HepG2 (cell line): ENCODE results near the gene TMEM107. TPM values are rescaled to one million over a fixed set of nuclear protein-coding genes. Genes with fewer than 3 reads are reported as not detected.

ENCODE experiments used
- ATAC-seq: fragments of 200-7000 bp; cut with Tn5 transposase; 3 replicates; pipeline ENCODE4 v1.9.1; 2020; ENCODE audit warnings: mild to moderate bottlenecking, moderate library complexity
- BruUV-seq: library from RNA; stranded (reverse); fragments of 400-500 nt; replicated peaks from 2 replicates; lab custom pipeline; 2021; lab: Mats Ljungman, UMichigan
- CTCF ChIA-PET: fragments of 300-600 bp; formaldehyde crosslinking; extraction: SDS; loops from one replicate; lab custom pipeline; 2021; ENCODE audit warnings: low total read pairs, inconsistent platforms, low intra/inter-chr PET ratio; lab: Yijun Ruan, JAX
- POLR2A ChIA-PET: fragments of 350-600 bp; sonication (Branson Sonifier 250); formaldehyde crosslinking; loops from one replicate; lab custom pipeline; 2020; ENCODE audit warnings: antibody characterized with exemption, inconsistent platforms; lab: Yijun Ruan, JAX
- DNase-seq: peaks from one replicate; pipeline ENCODE4 v3.0.0-alpha.2; 2015; ENCODE audit warnings: low spot score
- FAIRE-seq: peaks from 3 replicates; lab custom pipeline; 2011; peaks lifted over from hg19 to GRCh38; lab: Jason Lieb, UNC
- H2AFZ ChIP-seq: one replicate; pipeline ENCODE4 v1.6.1; 2011; ENCODE audit warnings: low read length, inconsistent platforms
- H3K27ac ChIP-seq: fragments of 300-600 bp; 3 replicates; pipeline ENCODE4 v1.8.0; 2011; ENCODE audit warnings: mixed run types, mild to moderate bottlenecking, mixed read lengths, low read length, inconsistent platforms; ENCODE audit not compliant: insufficient read depth; ENCODE audit errors: extremely low read length
- H3K27me3 ChIP-seq, 2 experiments: fragments of 200-600 bp in 1 of 2; 2 replicates in 1 of 2; 3 replicates in 1 of 2; pipeline versions ENCODE4 v1.6.0 to v1.8.0; 2011; ENCODE audit warnings: low read length in 2 of 2, mild to moderate bottlenecking in 2 of 2, moderate library complexity in 2 of 2, inconsistent platforms in 1 of 2; ENCODE audit not compliant: insufficient read depth in 2 of 2, control insufficient read depth in 1 of 2
- H3K36me3 ChIP-seq, 2 experiments: fragments of 200-600 bp in 1 of 2; replicated peaks in 1 of 2; 2 replicates in 1 of 2; 3 replicates in 1 of 2; pipeline versions ENCODE4 v1.5.1 to v1.8.0; 2011; ENCODE audit warnings: low read length in 2 of 2, inconsistent platforms in 1 of 2; ENCODE audit not compliant: insufficient read depth in 2 of 2, control insufficient read depth in 1 of 2
- H3K4me1 ChIP-seq: 2 replicates; pipeline ENCODE4 v1.5.1; 2012; ENCODE audit warnings: low read length, inconsistent platforms; ENCODE audit not compliant: insufficient read depth
- H3K4me2 ChIP-seq: 2 replicates; pipeline ENCODE4 v1.6.0; 2011; ENCODE audit warnings: low read depth, low read length, inconsistent platforms
- H3K4me3 ChIP-seq, 3 experiments: fragments of 200-600 bp in 1 of 3; sonication (generic), shearing (Covaris generic) in 1 of 3; replicated peaks in 1 of 3; 2 replicates each; pipeline ENCODE4 v1.5.1; 2011 to 2016; ENCODE audit warnings: low read length in 3 of 3, inconsistent platforms in 2 of 3, low read depth in 2 of 3, mild to moderate bottlenecking in 2 of 3, control low read depth in 1 of 3, mixed read lengths in 1 of 3; ENCODE audit not compliant: insufficient read depth in 1 of 3
- H3K79me2 ChIP-seq: one replicate; pipeline ENCODE4 v1.6.1; 2011; ENCODE audit warnings: low read length, inconsistent platforms; ENCODE audit not compliant: insufficient read depth
- H3K9ac ChIP-seq: 2 replicates; pipeline ENCODE4 v1.6.0; 2011; ENCODE audit warnings: mild to moderate bottlenecking, low read depth, low read length, inconsistent platforms; ENCODE audit not compliant: insufficient read depth
- H3K9me3 ChIP-seq: 2 replicates; pipeline ENCODE4 v1.5.1; 2012; ENCODE audit warnings: mild to moderate bottlenecking, low read length
- H4K20me1 ChIP-seq: 2 replicates; pipeline ENCODE4 v1.6.0; 2011; ENCODE audit warnings: inconsistent platforms, mild to moderate bottlenecking, low read length, moderate library complexity; ENCODE audit not compliant: insufficient read depth
- EP300 ChIP-seq, 3 experiments: sonication (generic) in 1 of 3; formaldehyde crosslinking in 1 of 3; IDR thresholded peaks; 2 replicates each; pipeline versions ENCODE4 v1.5.1 to v1.6.1; 2011 to 2020; ENCODE audit warnings: low read depth in 2 of 3, low read length in 2 of 3, borderline replicate concordance in 1 of 3, improper control_type of control experiment in 1 of 3, mild to moderate bottlenecking in 1 of 3, missing genetic modification reagents in 1 of 3, moderate library complexity in 1 of 3
- GFI1 ChIP-seq: sonication (generic); formaldehyde crosslinking; IDR thresholded peaks from 2 replicates; pipeline ENCODE4 v1.5.0; 2020; ENCODE audit warnings: missing genetic modification reagents, mild to moderate bottlenecking, borderline replicate concordance
- RBAK ChIP-seq: sonication (generic); formaldehyde crosslinking; IDR thresholded peaks from 2 replicates; pipeline ENCODE4 v1.5.1; 2020; ENCODE audit warnings: mild to moderate bottlenecking, missing genetic modification reagents
- RBFOX2 ChIP-seq: fragments of 200-400 bp; formaldehyde crosslinking; IDR thresholded peaks from 2 replicates; pipeline ENCODE4 v1.6.1; 2017; ENCODE audit warnings: low read depth, mild to moderate bottlenecking, low read length
- SP5 ChIP-seq: IDR thresholded peaks from 2 replicates; pipeline ENCODE4 v1.6.1; 2016; ENCODE audit warnings: low read depth, borderline replicate concordance
- TAF15 ChIP-seq: fragments of 200-400 bp; formaldehyde crosslinking; IDR thresholded peaks from one replicate; pipeline ENCODE4 v1.6.1; 2018; ENCODE audit warnings: mild to moderate bottlenecking, low read depth, low read length; ENCODE audit not compliant: poor library complexity, severe bottlenecking
- ZFP82 ChIP-seq: sonication (generic); formaldehyde crosslinking; IDR thresholded peaks from 2 replicates; pipeline ENCODE4 v1.5.1; 2020; ENCODE audit warnings: mild to moderate bottlenecking, missing genetic modification reagents, borderline replicate concordance
- ZMYM2 ChIP-seq: sonication (generic); formaldehyde crosslinking; IDR thresholded peaks from 2 replicates; pipeline ENCODE4 v1.8.0; 2022; ENCODE audit warnings: mild to moderate bottlenecking, missing genetic modification reagents
- ZNF484 ChIP-seq: sonication (generic); formaldehyde crosslinking; IDR thresholded peaks from 2 replicates; pipeline ENCODE4 v1.5.1; 2020; ENCODE audit warnings: mild to moderate bottlenecking, low read depth, missing genetic modification reagents, borderline replicate concordance
- WGBS: methylation state at CpG from one replicate; pipeline ENCODE4 v1.1.6; 2017; ENCODE audit warnings: low lambda C conversion rate; 5-methylcytosine and 5-hydroxymethylcytosine counted together
- in situ Hi-C: cut with HindIII; loops from 2 replicates; pipeline ENCODE4 v1.10.0; 2017; ENCODE audit warnings: low pct_unique_long_range_greater_than_20kb; ENCODE audit not compliant: extremely low pct_ligation_motif_present
- intact Hi-C: fragments of 100-400 bp; cut with micrococcal nuclease; formaldehyde crosslinking; loops from one replicate; pipeline ENCODE4 v1.10.0; 2022; ENCODE audit not compliant: unreplicated experiment
- polyA plus RNA-seq, 8 experiments: library from polyadenylated mRNA; depleted of rRNA in 3 of 8; stranded (reverse) in 7 of 8; unstranded in 1 of 8; fragments of >200 nt; fragmentation: Illumina TruSeq in 4 of 8; extraction: Trizol in 4 of 8; gene quantifications; 2 replicates each; pipeline versions ENCODE4 v1.2.1 to v1.2.3, GENCODE V29; 2011 to 2016; ENCODE audit warnings: low read depth in 4 of 8, missing spikeins in 1 of 8, mixed read lengths in 1 of 8; ENCODE audit not compliant: insufficient read depth in 1 of 8
- total RNA-seq, 5 experiments: library from RNA; depleted of rRNA; stranded (reverse); fragments of >200 nt; fragmentation: Illumina TruSeq; extraction: Trizol; gene quantifications; 2 replicates each; pipeline ENCODE4 v1.2.3, GENCODE V29; 2016; ENCODE audit warnings: low read depth in 1 of 5
- TF ChIP-seq, protein P1 (sequence below): sonication (generic); formaldehyde crosslinking; IDR thresholded peaks from 2 replicates; pipeline ENCODE4 v1.8.1; 2022; ENCODE audit warnings: mild to moderate bottlenecking, missing genetic modification reagents
- TF ChIP-seq, protein P2 (sequence below): sonication (generic); formaldehyde crosslinking; IDR thresholded peaks from 2 replicates; pipeline ENCODE4 v1.8.0; 2022; ENCODE audit warnings: mild to moderate bottlenecking, missing genetic modification reagents, moderate library complexity

Gene TMEM107
- total and polyA plus RNA-seq, 2 of the 13 experiments (the other 11 are each of a cell fraction or from before 2014, with no cell fraction given): 7.2 to 15.3 TPM

DNA sequence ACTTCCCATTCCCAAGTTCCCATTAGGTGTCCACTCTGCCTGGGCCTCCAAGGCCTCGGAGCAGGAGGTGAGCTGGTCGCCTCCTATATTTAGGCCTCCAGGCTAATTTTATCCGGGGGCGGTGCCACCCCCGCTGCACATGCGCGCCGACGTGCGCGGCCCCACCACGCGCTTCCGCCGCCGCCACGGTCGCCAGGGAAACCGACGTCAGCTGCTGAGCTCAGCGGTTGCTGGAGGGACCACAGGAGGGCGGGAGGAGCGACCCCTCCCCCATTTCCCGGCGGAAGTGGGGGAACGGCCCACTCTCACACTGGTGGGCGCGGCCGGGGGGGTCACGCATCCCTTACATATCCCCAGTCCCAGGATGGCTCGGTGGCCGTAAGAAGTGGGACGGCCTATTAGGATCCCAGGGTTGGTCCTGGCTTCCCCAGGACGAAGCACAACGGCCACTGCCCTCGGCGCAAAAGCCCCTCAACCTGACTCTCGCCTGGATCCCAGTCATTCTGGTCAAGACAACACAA, 25.0 kb downstream of the TMEM107 start:
- intact Hi-C loops (no loop called here), in situ Hi-C loops (no loop called here)
- Histone ChIP-seq H3K4me1 (peaks cover 46% of the 10 kb centered on the region), H3K27me3 (no peaks in the 10 kb centered on the region), H3K4me3 (peak overlapping the region in 2 of 3 experiments; percentile 68 to 70; a peak in 3 of 6 replicates), H3K4me2 (peak overlapping the region; percentile 65), H3K9me3 (no peaks in the 10 kb centered on the region), H3K36me3 (peaks cover 13 to 28% of the 10 kb centered on the region in 2 experiments; a peak in 4 of 5 replicates), H4K20me1 (no peaks in the 10 kb centered on the region), H2AFZ (no peak overlapping the region), H3K9ac (peak overlapping the region; percentile 68; the same call in 1 of the 2 replicates), H3K27ac (no peak overlapping the region), H3K79me2 (peaks cover 4% of the 10 kb centered on the region)
- 94% methylated on average over 31 of the region's 38 CpGs for WGBS
- no peak for DNase-seq
- ATAC-seq: no peak
- BruUV-seq: no TSS peak
- no peak for TF ChIP-seq SP5
- TF ChIP-seq RBFOX2: 0 out of 2 replicates have a peak, but pooled peaks have one; percentile 16
- TF ChIP-seq, protein P1, sequence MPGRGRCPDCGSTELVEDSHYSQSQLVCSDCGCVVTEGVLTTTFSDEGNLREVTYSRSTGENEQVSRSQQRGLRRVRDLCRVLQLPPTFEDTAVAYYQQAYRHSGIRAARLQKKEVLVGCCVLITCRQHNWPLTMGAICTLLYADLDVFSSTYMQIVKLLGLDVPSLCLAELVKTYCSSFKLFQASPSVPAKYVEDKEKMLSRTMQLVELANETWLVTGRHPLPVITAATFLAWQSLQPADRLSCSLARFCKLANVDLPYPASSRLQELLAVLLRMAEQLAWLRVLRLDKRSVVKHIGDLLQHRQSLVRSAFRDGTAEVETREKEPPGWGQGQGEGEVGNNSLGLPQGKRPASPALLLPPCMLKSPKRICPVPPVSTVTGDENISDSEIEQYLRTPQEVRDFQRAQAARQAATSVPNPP: no peak
- CTCF ChIA-PET: no interaction called here
- POLR2A ChIA-PET: interaction anchor here (1.7 kb wide), 1 partner anchor 12 kb away, joined by 7 read pairs; no protein-coding TSS in a partner anchor
- FAIRE-seq: no peak

DNA sequence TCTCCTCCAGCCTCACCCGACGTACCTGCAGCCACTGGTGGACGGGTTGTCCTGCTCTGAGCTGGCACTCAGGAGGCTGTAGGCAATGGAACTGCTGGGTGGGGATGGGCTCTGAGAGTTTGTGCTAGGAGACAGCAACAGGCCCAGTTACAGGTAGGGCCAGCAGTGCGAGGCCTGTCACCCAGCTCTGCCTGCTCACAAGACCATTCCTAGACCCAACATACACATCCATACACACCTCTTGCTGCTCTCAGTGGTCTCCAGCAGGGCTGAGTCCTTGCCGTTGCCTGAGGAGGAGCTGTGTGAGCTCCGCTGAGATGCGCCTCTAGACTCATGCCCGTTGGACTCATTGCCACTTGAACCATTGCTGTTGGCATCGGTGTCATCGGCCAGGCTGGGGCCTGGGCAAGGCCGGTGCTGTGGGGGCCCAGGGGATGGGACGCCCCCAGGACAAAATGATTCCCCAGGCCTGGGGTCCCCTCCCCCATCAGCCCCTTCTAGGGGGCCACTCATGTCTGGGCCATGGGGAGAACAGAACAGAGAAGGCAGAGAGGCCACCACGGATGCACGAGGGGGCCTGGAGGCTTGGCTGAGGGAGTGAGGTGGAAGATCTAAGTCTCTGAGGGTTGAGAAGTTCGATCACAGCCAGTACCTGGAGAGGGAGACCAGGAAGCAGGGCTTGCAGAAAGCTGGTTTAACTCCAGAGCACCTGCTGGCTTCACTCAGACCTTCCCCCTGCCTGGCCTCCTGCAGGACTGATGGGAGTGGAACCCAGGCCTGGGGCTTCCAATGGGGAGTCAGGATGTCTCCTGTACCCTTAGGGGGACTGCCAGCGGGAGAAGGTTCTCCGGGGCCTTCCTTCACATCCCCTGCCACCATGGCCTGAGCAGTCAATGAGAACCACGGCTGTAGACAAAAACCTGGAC, 25.7 kb downstream of the TMEM107 start:
- no peak overlapping the region for H3K4me2 ChIP-seq
- H3K27me3 ChIP-seq: no peaks in the 10 kb centered on the region
- TF ChIP-seq, protein P2, sequence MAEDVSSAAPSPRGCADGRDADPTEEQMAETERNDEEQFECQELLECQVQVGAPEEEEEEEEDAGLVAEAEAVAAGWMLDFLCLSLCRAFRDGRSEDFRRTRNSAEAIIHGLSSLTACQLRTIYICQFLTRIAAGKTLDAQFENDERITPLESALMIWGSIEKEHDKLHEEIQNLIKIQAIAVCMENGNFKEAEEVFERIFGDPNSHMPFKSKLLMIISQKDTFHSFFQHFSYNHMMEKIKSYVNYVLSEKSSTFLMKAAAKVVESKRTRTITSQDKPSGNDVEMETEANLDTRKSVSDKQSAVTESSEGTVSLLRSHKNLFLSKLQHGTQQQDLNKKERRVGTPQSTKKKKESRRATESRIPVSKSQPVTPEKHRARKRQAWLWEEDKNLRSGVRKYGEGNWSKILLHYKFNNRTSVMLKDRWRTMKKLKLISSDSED (CRISPR knock-in tag): no peak
- no peak for TF ChIP-seq ZMYM2
- TF ChIP-seq ZFP82 (CRISPR knock-in tag): no peak
- TF ChIP-seq RBAK (CRISPR knock-in tag): no peak
- no peak for TF ChIP-seq TAF15
- TF ChIP-seq ZNF484: no peak
- TF ChIP-seq GFI1: no peak
- no peak for TF ChIP-seq EP300 (IDR thresholded peaks at IDR 0.05; ENCODE audit: low read depth in 2 of 2, low read length in 2 of 2)
- no peak for TF ChIP-seq EP300 (CRISPR knock-in tag; IDR thresholded peaks at IDR 0.05; ENCODE audit: borderline replicate concordance)
- no peak overlapping the region for H3K4me3 ChIP-seq
- H3K9ac ChIP-seq: no peak overlapping the region
- DNase-seq (no peak), FAIRE-seq (no peak), ATAC-seq (no peak)
- no peak overlapping the region for H2AFZ ChIP-seq
- WGBS: 92% methylated on average over 13 of the region's 18 CpGs
- ChIA-PET CTCF (no interaction called here), POLR2A (no interaction called here)
- peaks cover 43% of the 10 kb centered on the region for H3K4me1 ChIP-seq
- no TSS peak for BruUV-seq
- H4K20me1 ChIP-seq: no peaks in the 10 kb centered on the region
- no peak overlapping the region for H3K27ac ChIP-seq
- H3K9me3 ChIP-seq: no peaks in the 10 kb centered on the region
- intact Hi-C loops (no loop called here), in situ Hi-C loops (no loop called here)
- H3K79me2 ChIP-seq: peaks cover 4% of the 10 kb centered on the region
- H3K36me3 ChIP-seq: peaks cover 16 to 33% of the 10 kb centered on the region in 2 experiments; a peak in 4 of 5 replicates
